GM19468 (cell line): ENCODE measurements around the gene ACADVL.

Source experiments
- ATAC-seq: cut with Tn5 transposase; IDR thresholded peaks from one replicate; pipeline ENCODE4 v1.9.1; 2021; ENCODE audit warnings: mild to moderate bottlenecking, moderate library complexity, moderate number of reproducible peaks; ENCODE audit not compliant: unreplicated experiment; ENCODE audit errors: extremely low read depth

The ACADVL gene

DNA sequence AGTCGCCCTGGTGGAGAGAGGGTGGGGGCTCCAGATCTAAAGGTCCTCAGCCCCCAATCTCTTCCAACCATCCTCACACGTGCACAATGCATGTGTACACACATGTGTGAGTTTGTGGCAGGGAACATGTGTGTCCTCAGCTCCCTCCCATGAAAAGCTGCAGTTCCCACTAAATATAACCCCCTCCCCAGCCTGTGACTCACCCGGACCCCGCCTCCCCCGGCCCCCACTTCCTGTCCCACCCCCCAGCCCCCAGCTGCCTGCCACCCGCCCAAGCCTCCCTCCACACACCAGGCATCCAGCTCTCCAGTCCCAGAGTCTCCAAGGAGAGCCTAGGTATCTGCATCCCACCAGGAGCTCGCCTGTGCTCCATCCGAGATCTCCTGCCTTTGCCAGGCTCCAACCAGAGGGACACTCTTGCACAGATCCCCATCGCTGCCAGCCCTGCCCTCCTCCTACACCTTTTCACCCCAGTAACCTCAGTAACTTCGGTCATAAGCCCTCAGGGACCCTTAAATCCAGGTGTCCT, 4.0 kb upstream of the ACADVL start:
- ATAC-seq, result no peak

DNA sequence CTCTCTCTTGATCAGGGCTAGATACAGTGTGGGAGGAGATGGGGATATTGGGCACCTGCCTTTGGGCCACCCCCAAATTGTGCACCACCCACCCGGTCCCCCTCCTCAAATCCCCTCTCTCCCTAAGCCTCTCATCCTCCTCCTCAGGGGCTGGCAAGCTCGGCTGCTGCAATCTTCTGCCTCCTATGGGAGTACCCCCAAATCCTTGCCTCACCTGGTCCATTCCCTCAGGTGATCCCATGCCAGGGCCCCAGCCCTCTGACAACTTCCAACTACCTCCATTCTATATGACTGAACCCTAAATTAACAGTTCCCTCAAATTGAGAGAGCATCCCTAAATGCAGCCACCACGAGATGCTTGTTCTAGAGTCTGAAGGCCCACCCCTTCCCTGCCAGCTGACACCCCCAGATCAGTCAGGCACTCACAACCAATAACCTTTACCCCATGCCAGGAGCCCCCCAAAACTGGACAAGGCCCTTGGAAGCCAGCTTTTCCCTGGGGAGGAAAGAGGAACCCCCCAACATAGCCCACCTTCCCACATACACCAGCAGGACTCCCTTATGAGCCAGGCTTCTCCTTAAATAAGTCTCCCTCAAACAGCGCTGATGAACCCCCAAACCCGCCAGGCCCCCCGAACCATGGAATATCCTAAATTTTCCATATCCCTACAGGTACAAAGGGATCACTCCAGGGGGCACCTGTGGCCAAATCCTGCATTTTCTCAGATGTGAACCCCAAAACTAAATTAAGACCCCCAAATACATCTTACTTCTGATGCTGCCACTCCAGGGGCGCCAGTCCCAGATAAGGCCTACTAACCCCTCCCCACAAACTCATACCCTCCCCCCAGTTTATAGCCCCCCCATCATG, 3.3 kb upstream of the ACADVL start:
- no peak for ATAC-seq

DNA sequence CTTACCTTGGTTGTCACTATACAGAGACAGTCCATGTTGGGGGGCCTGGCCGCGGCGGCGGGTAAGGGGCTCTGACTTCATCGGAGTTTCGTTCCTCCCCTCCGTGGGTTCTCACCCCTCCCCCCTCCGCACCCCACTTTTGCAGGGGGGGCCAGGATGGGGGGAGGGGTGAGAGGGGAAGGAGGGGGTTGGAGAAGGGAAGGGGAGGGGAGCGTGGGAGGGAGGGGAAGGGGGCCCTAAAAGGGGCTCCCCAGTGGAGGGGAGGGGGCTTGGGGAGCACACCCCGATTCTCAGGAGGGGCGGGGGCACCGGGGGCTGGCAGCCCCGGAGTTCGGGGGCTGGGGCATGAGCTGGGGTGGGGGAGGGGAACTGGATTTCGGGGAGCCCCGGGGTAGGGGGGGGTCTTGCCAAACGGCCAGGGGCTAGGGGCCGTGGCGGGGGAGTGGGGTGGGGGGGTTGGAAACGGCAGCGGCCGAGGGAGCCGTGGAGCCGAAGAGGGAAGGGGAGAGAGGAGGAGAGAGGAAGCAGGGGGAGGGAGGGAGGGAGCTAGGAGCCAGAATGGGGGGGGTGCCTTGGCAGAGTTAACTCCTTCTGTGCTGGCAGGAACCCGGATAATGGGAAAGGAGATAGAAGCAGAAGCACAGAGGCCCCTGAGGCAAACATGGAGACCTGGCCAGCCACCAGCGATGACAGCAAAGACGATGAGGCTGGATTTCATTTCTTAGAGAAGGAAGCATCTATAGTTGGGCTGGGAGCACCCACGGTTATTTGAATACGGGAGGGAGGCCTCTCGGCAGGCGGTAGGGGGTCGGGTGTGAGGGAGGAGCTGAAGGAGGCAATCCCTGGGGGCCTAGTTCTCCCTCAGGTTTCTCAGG, 2.4 kb upstream of the ACADVL start:
- ATAC-seq, result no peak

DNA sequence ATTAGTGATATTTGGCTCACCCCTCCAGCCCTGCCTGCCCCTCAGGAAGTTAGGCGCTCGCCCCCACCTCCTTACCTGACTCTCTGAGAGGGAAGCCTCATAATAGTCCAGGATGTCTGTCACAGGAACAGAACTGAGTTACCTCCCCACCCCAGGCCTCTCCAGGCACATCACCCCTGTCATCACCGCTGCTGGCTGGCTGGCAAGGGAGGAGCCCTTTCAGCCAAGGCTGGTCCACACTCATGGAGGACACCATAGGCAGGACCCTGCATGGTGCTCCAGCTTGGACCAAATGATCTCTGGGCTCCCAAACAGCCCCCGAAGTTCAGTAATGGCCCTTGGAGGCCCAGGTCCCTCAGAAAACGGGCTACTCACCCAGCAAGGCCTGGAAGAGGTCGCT, 1.6 kb upstream of the ACADVL start:
- no peak for ATAC-seq

DNA sequence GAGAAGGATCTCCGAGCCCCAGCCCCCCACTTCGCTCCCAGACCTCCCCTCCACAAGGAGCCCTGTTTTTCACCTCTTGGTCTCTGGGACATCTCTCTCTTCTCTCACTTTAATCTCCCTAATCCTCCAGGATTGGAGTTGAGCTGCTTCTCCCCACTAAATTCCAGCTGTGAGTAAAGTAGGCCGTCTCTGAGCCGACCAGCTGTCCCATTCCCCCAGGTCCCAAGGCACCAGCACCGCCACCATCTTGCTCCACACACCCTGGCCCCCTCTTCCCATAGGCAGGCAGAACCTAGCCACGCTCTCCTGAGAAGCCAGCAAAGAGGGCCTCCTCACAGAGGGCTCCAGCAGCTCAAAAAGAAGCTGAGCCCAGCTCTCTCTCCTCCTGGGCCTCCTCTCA, 980 bp upstream of the ACADVL start:
- no peak for ATAC-seq

DNA sequence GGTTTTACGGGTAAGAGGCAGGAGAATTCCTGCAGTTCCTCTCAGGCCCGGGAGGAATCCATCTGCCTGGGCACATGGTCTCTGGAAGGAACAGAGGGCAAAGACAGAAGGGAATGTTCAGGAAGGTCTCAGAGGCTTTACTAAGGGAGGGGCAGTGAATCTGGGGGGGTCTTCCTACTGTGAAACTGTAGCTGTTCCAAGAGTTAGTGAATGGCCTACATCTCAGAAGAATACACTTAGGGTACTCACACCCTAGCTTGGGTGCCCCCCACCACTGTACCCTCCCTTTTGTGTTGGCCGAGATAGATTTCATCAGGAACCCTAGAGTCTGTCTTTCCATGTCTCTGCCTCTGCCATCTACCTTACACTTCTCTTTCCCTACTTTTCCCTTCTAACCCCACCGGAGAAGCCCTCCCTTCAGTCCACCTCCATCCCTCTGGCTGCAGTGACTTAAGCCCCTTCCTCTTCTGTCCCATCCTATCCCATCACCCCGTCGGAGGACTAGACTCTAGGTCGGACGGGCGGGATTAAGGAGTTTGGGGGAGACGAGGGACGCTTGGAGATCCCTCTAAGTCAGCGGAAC, 418 bp upstream of the ACADVL start:
- ATAC-seq, result no peak

DNA sequence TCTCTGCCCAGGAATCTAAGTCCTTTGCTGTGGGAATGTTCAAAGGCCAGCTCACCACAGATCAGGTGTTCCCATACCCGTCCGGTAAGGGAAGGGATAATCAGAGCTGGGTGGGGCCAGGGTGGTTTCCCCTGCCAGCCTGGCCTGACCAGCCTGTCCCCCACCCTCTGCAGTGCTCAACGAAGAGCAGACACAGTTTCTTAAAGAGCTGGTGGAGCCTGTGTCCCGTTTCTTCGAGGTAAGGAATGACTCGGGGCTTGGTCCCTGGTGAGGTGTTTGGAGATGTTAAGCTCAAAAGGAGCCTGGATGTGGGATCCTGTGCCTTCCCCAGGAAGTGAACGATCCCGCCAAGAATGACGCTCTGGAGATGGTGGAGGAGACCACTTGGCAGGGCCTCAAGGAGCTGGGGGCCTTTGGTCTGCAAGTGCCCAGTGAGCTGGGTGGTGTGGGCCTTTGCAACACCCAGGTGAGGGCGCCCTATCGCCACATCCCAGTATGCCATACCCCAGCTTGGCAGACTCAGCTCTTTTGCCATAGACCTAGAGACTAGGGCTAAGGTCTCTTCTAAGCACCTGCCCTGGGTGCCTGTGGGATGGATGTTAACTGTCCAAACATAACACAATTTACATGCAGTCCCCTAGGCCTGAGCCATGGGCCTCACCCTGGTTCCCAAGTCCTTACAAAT, 997 bp downstream of the ACADVL start:
- ATAC-seq, result no peak

DNA sequence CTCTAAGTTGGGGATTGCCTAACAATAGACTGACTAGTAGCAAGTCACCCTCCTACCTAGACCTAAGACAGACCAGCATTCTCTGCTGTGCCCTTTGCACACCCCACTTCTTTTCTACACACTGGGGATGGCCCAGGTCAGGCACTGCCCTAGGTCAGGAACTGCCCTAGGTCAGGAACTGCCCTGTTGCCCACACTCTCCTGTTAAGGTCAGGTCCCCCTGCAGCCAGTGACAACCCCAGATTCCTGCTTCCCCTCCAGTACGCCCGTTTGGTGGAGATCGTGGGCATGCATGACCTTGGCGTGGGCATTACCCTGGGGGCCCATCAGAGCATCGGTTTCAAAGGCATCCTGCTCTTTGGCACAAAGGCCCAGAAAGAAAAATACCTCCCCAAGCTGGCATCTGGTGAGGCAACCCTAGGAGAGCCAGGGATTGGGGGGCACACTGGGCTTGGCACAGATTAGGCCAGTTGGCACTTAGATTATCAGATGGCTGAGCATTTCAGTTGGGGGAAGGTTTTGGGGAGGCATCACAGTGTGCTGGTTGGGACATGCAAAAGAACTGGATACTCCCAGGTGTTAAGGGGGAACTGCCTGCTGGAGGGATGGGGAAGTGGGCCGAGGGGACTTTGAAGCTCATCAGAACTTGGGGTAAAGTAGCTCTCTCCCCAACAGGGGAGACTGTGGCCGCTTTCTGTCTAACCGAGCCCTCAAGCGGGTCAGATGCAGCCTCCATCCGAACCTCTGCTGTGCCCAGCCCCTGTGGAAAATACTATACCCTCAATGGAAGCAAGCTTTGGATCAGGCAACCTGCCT, 1.7 kb downstream of the ACADVL start:
- no peak for ATAC-seq

DNA sequence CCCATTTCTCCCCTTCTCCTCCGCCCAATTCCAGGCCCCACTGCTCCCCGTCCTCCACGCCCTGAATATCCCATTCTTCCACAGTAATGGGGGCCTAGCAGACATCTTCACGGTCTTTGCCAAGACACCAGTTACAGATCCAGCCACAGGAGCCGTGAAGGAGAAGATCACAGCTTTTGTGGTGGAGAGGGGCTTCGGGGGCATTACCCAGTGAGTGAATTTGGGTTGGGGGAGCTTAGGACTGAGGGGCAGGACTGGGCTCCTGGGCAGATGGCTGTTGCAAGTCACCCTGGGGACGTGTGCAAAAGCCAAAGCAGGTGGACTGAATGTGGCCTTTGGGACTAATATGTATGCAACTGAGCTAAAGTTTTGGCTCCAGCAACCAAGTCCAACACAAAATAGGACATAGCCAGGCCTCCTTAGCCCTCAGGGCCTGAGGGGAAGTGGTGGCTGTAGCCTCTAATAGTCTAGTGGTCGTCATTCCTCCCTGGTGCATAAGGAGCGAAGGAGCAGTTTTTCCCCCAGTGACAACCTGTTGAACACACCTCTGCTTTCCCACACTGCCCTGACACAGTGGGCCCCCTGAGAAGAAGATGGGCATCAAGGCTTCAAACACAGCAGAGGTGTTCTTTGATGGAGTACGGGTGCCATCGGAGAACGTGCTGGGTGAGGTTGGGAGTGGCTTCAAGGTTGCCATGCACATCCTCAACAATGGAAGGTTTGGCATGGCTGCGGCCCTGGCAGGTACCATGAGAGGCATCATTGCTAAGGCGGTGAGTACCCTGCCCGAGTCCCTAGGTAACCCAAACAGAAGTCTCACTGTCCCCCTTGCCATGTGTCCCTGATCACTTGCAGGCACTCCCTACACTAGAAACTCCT, 2.6 kb downstream of the ACADVL start:
- ATAC-seq, result no peak

DNA sequence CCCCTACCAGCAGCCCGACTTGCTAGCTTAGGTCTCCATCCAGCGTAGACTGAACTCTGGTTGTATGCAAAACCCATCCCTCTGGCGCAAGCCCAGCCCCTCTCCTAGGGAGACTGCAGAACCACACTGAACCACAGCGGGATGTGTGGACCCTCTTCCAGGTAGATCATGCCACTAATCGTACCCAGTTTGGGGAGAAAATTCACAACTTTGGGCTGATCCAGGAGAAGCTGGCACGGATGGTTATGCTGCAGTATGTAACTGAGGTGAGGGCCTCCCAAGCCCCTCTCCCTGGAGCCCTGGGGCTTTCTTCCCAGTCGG, 3.2 kb downstream of the ACADVL start:
- no peak for ATAC-seq

DNA sequence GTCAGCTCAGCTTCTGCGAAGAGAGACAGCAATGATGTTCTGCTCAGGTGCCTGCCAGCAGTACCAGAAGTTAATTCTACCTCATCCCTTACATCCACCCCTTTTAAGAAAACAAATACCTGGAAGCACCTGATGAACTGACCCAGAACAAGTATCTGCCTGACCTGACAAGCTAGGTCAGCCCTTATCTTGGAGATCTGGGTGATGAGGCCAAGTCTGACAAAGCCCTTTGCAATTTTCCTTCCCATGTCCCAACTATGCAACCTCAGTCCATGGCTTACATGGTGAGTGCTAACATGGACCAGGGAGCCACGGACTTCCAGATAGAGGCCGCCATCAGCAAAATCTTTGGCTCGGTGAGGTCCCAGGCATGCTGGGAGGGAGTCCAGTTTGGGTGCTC, 3.6 kb downstream of the ACADVL start:
- no peak for ATAC-seq

DNA sequence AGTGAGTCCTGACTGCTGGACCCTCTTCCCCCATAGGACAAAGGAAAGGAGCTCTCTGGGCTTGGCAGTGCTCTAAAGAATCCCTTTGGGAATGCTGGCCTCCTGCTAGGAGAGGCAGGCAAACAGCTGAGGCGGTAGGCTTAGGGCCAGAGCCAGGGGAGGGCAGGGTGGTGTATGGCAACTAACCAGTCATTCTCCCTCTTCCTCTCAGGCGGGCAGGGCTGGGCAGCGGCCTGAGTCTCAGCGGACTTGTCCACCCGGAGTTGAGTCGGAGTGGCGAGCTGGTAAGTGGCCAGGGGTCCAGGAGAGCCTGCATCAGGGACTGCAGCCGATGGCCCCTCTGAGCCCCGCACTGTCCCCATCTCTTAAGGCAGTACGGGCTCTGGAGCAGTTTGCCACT, 4.4 kb downstream of the ACADVL start:
- no peak for ATAC-seq

DNA sequence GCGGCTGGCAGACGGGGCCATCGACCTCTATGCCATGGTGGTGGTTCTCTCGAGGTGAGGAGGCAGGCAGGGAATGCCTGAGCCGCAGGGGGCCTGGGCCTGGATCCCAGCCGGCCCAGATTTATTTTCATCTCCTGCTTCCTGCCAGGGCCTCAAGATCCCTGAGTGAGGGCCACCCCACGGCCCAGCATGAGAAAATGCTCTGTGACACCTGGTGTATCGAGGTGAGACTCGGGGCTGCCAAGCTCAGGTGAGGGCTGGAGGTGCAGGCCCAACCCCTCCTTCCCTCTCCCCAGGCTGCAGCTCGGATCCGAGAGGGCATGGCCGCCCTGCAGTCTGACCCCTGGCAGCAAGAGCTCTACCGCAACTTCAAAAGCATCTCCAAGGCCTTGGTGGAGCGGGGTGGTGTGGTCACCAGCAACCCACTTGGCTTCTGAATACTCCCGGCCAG, 4.9 kb downstream of the ACADVL start:
- ATAC-seq, result no peak

DNA sequence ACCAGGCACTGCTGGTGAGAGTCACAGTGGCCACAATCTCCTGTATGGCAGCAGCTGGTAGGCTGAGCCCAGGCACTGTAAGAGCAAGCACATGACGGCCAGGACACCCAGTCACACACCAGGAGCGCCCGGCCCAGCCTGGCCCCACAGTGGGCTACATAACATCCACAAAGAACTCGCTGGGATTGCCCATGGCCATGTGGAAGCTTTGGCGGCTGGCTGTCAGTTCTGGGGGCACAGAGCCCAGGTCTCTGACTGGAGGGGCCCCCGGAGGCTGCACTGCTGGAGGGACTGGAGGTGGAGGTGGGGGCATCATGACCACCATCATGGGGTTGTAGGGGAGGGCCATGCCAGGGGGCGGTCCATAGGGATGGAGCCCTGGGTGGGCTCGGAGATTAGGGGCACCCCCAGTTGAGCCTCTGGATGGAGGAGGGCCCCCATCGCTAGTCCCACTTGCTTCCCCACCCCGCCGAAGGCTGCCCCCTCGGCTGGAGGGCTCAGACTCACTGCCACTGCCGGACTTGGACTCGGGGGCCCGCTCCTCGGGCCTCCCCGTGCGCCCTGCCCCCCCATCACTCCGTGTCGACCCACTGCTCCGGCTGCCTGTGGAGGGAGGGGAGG, 6.1 kb downstream of the ACADVL start:
- ATAC-seq, result no peak

DNA sequence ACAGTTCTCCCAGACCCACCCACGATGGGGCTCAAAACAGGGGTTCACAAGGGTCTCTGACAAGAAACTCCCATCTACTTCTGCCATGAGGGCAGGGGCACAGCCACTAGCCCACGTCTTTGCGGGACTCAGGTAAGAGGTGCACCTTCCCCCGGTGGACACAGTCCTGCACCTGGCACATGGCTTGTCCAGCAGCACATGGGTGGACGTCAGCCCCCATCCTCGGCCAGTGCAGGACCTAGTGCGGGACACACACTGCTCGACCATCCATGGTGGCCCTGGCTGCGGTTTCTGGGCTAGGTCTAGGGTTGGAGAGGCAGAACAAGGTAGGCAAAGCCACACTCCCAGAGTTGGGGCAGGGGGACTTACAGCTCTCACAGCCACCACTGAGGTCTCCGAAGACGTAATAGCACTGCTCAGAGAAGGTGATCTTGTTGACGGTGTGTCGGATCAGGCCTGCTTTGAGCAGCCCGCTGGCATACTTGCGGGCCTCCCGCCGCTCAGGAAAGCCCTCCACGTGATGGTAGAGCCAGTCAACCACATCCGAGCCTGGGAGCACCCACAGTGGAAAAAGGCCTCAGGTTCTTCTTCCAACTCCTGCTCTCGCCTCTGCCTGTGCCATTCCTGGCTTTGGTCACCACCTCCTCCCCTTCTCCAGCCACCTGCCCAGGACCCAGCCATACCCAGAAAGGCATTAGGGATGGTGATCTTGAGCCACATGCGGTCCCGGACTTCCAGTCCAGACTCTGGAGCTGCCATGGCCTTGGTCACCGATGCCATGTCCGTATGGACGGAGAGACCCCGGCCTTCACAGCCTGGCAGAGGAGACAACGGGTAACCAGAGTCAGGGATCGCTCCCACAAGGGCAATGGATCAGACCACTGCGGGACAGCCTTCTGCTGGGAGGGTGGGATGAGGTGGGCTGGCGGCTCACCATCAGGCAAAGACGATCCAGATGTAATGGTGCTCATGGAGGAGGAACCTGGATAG, 7.3 kb downstream of the ACADVL start:
- ATAC-seq, result no peak

DNA sequence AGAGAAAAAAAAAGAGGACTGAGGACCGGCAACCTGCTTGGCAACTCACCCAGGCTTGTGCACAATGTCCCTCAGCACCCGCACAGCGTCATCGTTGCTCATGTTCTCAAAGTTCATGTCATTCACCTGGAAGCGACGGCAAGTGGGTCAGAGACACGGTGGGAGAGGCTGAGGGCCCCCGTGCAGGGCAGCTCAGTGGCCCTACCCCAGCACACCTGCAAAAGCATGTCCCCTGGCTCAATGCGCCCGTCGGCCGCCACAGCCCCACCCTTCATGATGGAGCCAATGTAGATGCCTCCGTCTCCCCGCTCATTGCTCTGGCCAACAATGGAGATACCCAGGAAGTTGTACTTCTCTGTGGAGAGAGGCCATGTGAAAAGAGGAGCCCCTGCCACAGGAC, 9.2 kb downstream of the ACADVL start:
- no peak for ATAC-seq

DNA sequence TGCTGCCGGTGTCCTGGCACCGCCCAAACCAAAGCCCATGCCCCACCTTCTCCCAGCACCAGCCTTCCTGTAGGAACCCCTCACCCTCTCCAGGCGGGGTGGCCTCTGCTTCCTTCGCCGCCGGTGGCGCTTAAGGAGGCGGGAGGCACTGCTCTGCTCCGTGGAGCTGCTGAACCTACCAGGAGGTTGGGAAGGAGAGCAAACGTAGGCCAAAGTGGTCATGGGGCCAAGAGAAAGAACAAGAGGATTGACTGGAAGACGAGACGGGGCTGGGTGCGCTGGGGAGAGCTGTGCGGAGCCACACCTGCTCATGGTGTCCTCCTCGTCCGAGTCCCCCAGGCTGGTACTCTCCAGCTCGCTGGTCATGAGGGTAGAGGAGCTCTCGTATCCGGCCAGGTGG, 9.8 kb downstream of the ACADVL start:
- no peak for ATAC-seq
